Activated CD4-positive, alpha-beta T cell treated with anti-CD3 and anti-CD28 coated beads, Interleukin-2, amount 50 U/mL, for 4 hours (primary cell): Measurements from ENCODE around the gene SPIRE2.
"Not testable (repeated sequence)": the region's sequence is repeated elsewhere in the genome, so short reads cannot be mapped to it uniquely, and the experiment has no call there.

ENCODE experiments used
- DNase-seq, 2 experiments: peaks; one replicate each; pipeline ENCODE4 v3.0.0-alpha.2; 2020

SPIRE2 gene

GRCh38 chr16:89871895-89872294 lies 43.6 kb downstream of the SPIRE2 start:
- DNase-seq, result no peak

GRCh38 chr16:89873109-89873971 lies 45.1 kb downstream of the SPIRE2 start, which contains the start of gene TCF25:
TSS of gene TCF25 (plus strand) at chr16:89873592. CDS start at chr16:89873668, 76 bp downstream.
- DNase-seq, result peak; percentile 81 to 83

GRCh38 chr16:89873972-89874689 lies 45.9 kb downstream of the SPIRE2 start:
- peak; percentile 94 to 95 for DNase-seq

GRCh38 chr16:89879123-89879522 lies 50.8 kb downstream of the SPIRE2 start:
- DNase-seq, result not testable (repeated sequence)

GRCh38 chr16:89880477-89881367 lies 52.4 kb downstream of the SPIRE2 start:
- no peak for DNase-seq

GRCh38 chr16:89881368-89881730 lies 53.1 kb downstream of the SPIRE2 start:
- DNase-seq, result no peak

- DNase-seq, result no peak
Observed at GRCh38 chr16:89883346-89884040, 55.2 kb downstream of the SPIRE2 start.

GRCh38 chr16:89884041-89884421 lies 55.8 kb downstream of the SPIRE2 start:
- no peak for DNase-seq

- no peak for DNase-seq
Observed at GRCh38 chr16:89887243-89887642, 59.0 kb downstream of the SPIRE2 start.

GRCh38 chr16:89890200-89890599 lies 61.9 kb downstream of the SPIRE2 start:
- peak in 1 of 2 experiments; percentile 11 for DNase-seq

GRCh38 chr16:89890886-89891657 lies 62.8 kb downstream of the SPIRE2 start:
- no peak for DNase-seq

GRCh38 chr16:89892055-89892630 lies 63.9 kb downstream of the SPIRE2 start:
- DNase-seq, result no peak

- DNase-seq, result no peak
Observed at GRCh38 chr16:89892635-89893034, 64.4 kb downstream of the SPIRE2 start.

- no peak for DNase-seq
Observed at GRCh38 chr16:89893642-89894548, 65.6 kb downstream of the SPIRE2 start.

GRCh38 chr16:89895482-89896250 lies 67.4 kb downstream of the SPIRE2 start:
- DNase-seq, result no peak

GRCh38 chr16:89897204-89897603 lies 68.9 kb downstream of the SPIRE2 start:
- DNase-seq, result no peak

- no peak for DNase-seq
Observed at GRCh38 chr16:89898201-89898967, 70.1 kb downstream of the SPIRE2 start.

GRCh38 chr16:89899879-89900481 lies 71.7 kb downstream of the SPIRE2 start:
- DNase-seq, result no peak
